Islet precursor cell (in vitro differentiated cells): ENCODE results near the gene PPP6R3.
"Not testable (repeated sequence)": the region's sequence is repeated elsewhere in the genome, so short reads cannot be mapped to it uniquely, and the experiment has no call there.

ENCODE experiments used
- DNase-seq: peaks from one replicate; pipeline ENCODE4 v3.0.0-alpha.2; 2018

PPP6R3 gene

GRCh38 chr11:68458340-68458739 lies 2.2 kb upstream of the PPP6R3 start:
- DNase-seq: not testable (repeated sequence)

GRCh38 chr11:68459886-68460740 lies 439 bp upstream of the PPP6R3 start:
- DNase-seq: peak; percentile 99

- DNase-seq: no peak
Observed at GRCh38 chr11:68461575-68461917, 994 bp downstream of the PPP6R3 start.

- DNase-seq: no peak
Observed at GRCh38 chr11:68463714-68464113, 3.2 kb downstream of the PPP6R3 start.

- DNase-seq: no peak
Observed at GRCh38 chr11:68467201-68467834, 6.8 kb downstream of the PPP6R3 start.

- no peak for DNase-seq
Observed at GRCh38 chr11:68468217-68468828, 7.8 kb downstream of the PPP6R3 start.

GRCh38 chr11:68469122-68469521 lies 8.6 kb downstream of the PPP6R3 start:
- no peak for DNase-seq

GRCh38 chr11:68469642-68470041 lies 9.1 kb downstream of the PPP6R3 start:
- DNase-seq: no peak

- DNase-seq: no peak
Observed at GRCh38 chr11:68470304-68470811, 9.8 kb downstream of the PPP6R3 start.

- no peak for DNase-seq
Observed at GRCh38 chr11:68471360-68472340, 11.1 kb downstream of the PPP6R3 start.

- DNase-seq: no peak
Observed at GRCh38 chr11:68472778-68473177, 12.2 kb downstream of the PPP6R3 start.

GRCh38 chr11:68473693-68474092 lies 13.1 kb downstream of the PPP6R3 start:
- no peak for DNase-seq

GRCh38 chr11:68475626-68476025 lies 15.1 kb downstream of the PPP6R3 start:
- DNase-seq: not testable (repeated sequence)

GRCh38 chr11:68479390-68479789 lies 18.8 kb downstream of the PPP6R3 start:
- no peak for DNase-seq

- no peak for DNase-seq
Observed at GRCh38 chr11:68480193-68480592, 19.6 kb downstream of the PPP6R3 start.

- no peak for DNase-seq
Observed at GRCh38 chr11:68480852-68481510, 20.4 kb downstream of the PPP6R3 start.

- DNase-seq: no peak
Observed at GRCh38 chr11:68481579-68482240, 21.2 kb downstream of the PPP6R3 start.

- no peak for DNase-seq
Observed at GRCh38 chr11:68488623-68489022, 28.1 kb downstream of the PPP6R3 start.

GRCh38 chr11:68495220-68495729 lies 34.7 kb downstream of the PPP6R3 start:
- no peak for DNase-seq

GRCh38 chr11:68495872-68496271 lies 35.3 kb downstream of the PPP6R3 start:
- DNase-seq: no peak

- DNase-seq: no peak
Observed at GRCh38 chr11:68497761-68498160, 37.2 kb downstream of the PPP6R3 start.
